ENCODE results near the gene IRAK1BP1. TPM values are rescaled to one million over a fixed set of nuclear protein-coding genes. Genes with fewer than 3 reads are reported as not detected.

The IRAK1BP1 gene
- total and polyA plus RNA-seq, 10 of the 15 experiments (the other 5 are each of a cell fraction or from before 2014, with no cell fraction given): 2.3 to 6.7 (median 3.9) TPM

DNA sequence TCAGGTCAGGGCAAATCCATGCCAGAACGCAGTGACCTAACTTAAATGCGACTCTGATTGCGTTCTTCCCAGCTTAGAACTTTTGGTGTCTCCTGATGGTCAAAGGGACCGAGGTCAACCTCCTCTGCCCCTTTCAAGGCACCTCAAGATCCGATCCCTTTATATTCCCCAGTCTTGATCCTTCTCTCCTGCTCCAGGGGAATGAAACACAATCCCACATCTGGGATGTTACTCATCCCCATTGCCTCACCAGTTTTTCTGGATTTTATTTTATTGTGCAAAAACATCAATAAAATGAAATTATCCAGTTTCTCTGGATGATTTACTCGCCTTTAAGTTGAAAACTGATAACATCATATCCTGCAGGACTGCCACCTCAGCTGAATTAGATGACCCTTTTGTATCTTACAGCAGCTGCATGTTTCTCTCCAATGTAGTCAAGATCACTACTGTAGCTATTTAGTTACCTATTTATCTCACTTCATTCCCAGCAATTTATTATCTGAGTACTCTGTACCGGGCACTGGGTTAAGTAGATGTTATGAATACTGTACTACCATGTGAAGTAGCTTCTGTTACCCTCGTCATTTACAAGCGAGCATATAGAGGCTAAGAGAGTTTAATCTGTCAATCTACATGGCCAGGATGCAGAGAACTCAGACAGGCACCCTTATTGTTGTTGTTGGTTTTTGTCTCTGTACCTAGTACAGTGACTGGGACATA is 44.0 kb downstream of the IRAK1BP1 start (continued):
- TF ChIP-seq ZBED1 (IDR thresholded peaks at IDR 0.05; ENCODE audit: borderline replicate concordance) (no peak), JUND (IDR thresholded peaks at IDR 0.05; ENCODE audit: low read depth, low read length) (no peak), BMI1 (IDR thresholded peaks at IDR 0.05; ENCODE audit: borderline replicate concordance) (no peak), SIN3A (IDR thresholded peaks at IDR 0.05; ENCODE audit: low read depth, low read length) (no peak), RCOR1 (conservative IDR thresholded peaks at IDR 0.05; ENCODE audit: low read depth, low read length) (no peak), ASH2L (IDR thresholded peaks at IDR 0.05; ENCODE audit: borderline replicate concordance, low read depth) (no peak), SMAD1 (IDR thresholded peaks at IDR 0.05; ENCODE audit: low read depth, partially characterized antibody) (no peak), PAX8 (IDR thresholded peaks at IDR 0.05) (no peak), CREM (IDR thresholded peaks at IDR 0.05; ENCODE audit: low read depth) (no peak)

- no peak for DNase-seq (ENCODE audit: low read depth, low spot score)
- Histone ChIP-seq H3K36me3 (ENCODE audit: control insufficient read depth in 2 of 2, insufficient read depth in 2 of 2, low read length in 1 of 2) (no peaks in the 10 kb centered on the region), H3K4me3 (no peak overlapping the region), H3K9ac (ENCODE audit: control insufficient read depth, insufficient read depth, low read length) (no peak overlapping the region), H3K4me2 (ENCODE audit: control insufficient read depth, insufficient read depth) (no peak overlapping the region), H3K27ac (ENCODE audit: control insufficient read depth, insufficient read depth) (no peak overlapping the region), H4K20me1 (ENCODE audit: control insufficient read depth, insufficient read depth) (no peaks in the 10 kb centered on the region), H3K79me2 (ENCODE audit: control insufficient read depth, insufficient read depth, low read length) (no peaks in the 10 kb centered on the region), H3K9me3 (replicated peaks; ENCODE audit: control insufficient read depth, insufficient read depth, low read length) (no peaks in the 10 kb centered on the region; the same call in 1 of the 3 replicates), H3K4me1 (ENCODE audit: control insufficient read depth, insufficient read depth, low read length) (no peaks in the 10 kb centered on the region), H2AFZ (ENCODE audit: control insufficient read depth, low read depth, low read length) (no peak overlapping the region), H3K27me3 (replicated peaks in 1 of 2; ENCODE audit: control insufficient read depth in 2 of 2, insufficient read depth in 2 of 2, low read length in 1 of 2) (no peaks in the 10 kb centered on the region)
- ChIA-PET SMC1A (ENCODE audit: uncharacterized antibody, unreplicated experiment) (no interaction called here), RAD21 (ENCODE audit: unreplicated experiment) (no interaction called here), POLR2A (no interaction called here), CTCF (no interaction called here)
- BruUV-seq (replicated peaks): no TSS peak
- intact Hi-C loops (cut with micrococcal nuclease; ENCODE audit: unreplicated experiment): no loop called here
- 68% methylated on average over 3 of the region's 3 CpGs for WGBS (ENCODE audit: insufficient coverage, insufficient replicate concordance, low lambda C conversion rate, missing lambda C conversion rate)
- no peak for FAIRE-seq
- ATAC-seq: no peak
- in situ Hi-C loops (cut with MboI): no loop called here
- TF ChIP-seq MYB (IDR thresholded peaks at IDR 0.05; ENCODE audit: borderline replicate concordance, low read depth, low read length) (no peak), NR2C1 (IDR thresholded peaks at IDR 0.05) (no peak), ZNF274 (IDR thresholded peaks at IDR 0.05; ENCODE audit: insufficient read depth, insufficient read length) (no peak), EZH2 (IDR thresholded peaks at IDR 0.05; ENCODE audit: borderline replicate concordance, control insufficient read depth, low read depth, low read length) (no peak), KDM1A (IDR thresholded peaks at IDR 0.05; ENCODE audit: borderline replicate concordance) (no peak)
- TF ChIP-seq, protein P1, sequence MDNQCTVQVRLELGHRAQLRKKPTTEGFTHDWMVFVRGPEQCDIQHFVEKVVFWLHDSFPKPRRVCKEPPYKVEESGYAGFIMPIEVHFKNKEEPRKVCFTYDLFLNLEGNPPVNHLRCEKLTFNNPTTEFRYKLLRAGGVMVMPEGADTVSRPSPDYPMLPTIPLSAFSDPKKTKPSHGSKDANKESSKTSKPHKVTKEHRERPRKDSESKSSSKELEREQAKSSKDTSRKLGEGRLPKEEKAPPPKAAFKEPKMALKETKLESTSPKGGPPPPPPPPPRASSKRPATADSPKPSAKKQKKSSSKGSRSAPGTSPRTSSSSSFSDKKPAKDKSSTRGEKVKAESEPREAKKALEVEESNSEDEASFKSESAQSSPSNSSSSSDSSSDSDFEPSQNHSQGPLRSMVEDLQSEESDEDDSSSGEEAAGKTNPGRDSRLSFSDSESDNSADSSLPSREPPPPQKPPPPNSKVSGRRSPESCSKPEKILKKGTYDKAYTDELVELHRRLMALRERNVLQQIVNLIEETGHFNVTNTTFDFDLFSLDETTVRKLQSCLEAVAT (IDR thresholded peaks at IDR 0.05): no peak
- TF ChIP-seq, protein P2, sequence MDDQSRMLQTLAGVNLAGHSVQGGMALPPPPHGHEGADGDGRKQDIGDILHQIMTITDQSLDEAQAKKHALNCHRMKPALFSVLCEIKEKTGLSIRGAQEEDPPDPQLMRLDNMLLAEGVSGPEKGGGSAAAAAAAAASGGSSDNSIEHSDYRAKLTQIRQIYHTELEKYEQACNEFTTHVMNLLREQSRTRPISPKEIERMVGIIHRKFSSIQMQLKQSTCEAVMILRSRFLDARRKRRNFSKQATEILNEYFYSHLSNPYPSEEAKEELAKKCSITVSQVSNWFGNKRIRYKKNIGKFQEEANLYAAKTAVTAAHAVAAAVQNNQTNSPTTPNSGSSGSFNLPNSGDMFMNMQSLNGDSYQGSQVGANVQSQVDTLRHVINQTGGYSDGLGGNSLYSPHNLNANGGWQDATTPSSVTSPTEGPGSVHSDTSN (IDR thresholded peaks at IDR 0.05; ENCODE audit: insufficient replicate concordance, low read depth, low read length): no peak
- TF ChIP-seq, protein P3, sequence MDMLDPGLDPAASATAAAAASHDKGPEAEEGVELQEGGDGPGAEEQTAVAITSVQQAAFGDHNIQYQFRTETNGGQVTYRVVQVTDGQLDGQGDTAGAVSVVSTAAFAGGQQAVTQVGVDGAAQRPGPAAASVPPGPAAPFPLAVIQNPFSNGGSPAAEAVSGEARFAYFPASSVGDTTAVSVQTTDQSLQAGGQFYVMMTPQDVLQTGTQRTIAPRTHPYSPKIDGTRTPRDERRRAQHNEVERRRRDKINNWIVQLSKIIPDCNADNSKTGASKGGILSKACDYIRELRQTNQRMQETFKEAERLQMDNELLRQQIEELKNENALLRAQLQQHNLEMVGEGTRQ (IDR thresholded peaks at IDR 0.05; ENCODE audit: borderline replicate concordance, low read depth, low read length): no peak
Measured at GRCh38 chr6:78916411-78916810, 49.1 kb downstream of the IRAK1BP1 start.
